GM12873 (cell line): ENCODE data around the gene PNLIPRP2.

Experiments
- CTCF ChIP-seq: IDR thresholded peaks from 2 replicates; pipeline ENCODE4 v1.5.1; 2012; ENCODE audit warnings: low read depth, mild to moderate bottlenecking, moderate library complexity, low read length, control low read depth; ENCODE audit not compliant: insufficient read depth; ENCODE audit errors: missing control alignments

The PNLIPRP2 gene

GRCh38 chr10:116690356-116691322, 69.9 kb downstream of the PNLIPRP2 start:
- TF ChIP-seq CTCF: no peak

- TF ChIP-seq CTCF: no peak
Measured at GRCh38 chr10:116691635-116692034, 70.9 kb downstream of the PNLIPRP2 start.

GRCh38 chr10:116692225-116692624, 71.5 kb downstream of the PNLIPRP2 start:
- no peak for TF ChIP-seq CTCF

DNA sequence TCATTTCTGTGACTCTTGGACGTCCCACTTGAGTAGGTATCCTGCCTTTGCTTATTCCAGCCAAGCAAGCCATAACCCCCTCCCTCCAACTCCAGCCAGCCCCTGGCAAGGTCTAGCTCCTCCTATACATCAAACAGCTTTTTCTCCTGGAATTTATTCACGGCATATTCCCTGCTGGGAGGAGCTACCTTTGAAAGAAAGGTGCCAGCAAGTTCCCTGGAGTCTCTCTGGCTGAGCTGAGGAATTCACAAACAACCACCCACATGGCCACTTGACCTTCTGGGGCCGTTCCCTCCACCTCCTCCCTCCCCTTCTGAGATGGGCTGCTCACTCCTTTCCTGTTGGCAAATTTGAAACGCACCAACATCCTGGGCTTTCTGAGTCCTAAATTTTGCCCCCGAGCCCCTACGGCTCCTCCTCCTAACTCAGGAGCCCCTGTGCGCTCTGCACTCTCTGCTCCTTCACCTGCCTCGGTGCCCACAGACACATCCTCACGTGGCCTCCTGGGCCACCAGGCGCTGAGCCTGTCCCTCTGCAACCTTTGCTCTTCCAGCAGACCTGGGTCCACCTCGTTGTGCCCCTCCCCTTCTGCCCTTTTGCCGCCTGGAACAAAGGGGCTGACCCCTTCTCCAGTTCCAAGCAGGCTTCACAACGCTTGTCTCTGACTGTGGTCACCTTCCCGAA, 73.6 kb downstream of the PNLIPRP2 start:
- no peak for TF ChIP-seq CTCF
